HEK293T (cell line): Measurements from ENCODE around the gene NPHP4.

Experiments used
- CTCF ChIA-PET: fragments of 350-600 bp; formaldehyde crosslinking; extraction: SDS; loops from one replicate; lab custom pipeline; 2021; ENCODE audit warnings: antibody characterized with exemption, inconsistent platforms; lab: Yijun Ruan, JAX
- POLR2A ChIA-PET: fragments of 350-600 bp; formaldehyde crosslinking; extraction: SDS; loops from one replicate; lab custom pipeline; 2020; ENCODE audit warnings: antibody characterized with exemption, inconsistent platforms; lab: Yijun Ruan, JAX
- DNase-seq: peaks from one replicate; pipeline ENCODE4 v3.0.0; 2012; ENCODE audit warnings: mixed read lengths; ENCODE audit errors: extremely low spot score
- ARNT ChIP-seq: fragments of 450-650 bp; IDR thresholded peaks from 2 replicates; pipeline ENCODE4 v1.6.1; 2017; ENCODE audit warnings: mild to moderate bottlenecking
- BHLHE40 ChIP-seq: fragments of 450-650 bp; IDR thresholded peaks from 2 replicates; pipeline ENCODE4 v1.6.1; 2016; ENCODE audit warnings: mild to moderate bottlenecking, moderate library complexity, borderline replicate concordance
- CTBP1 ChIP-seq: fragments of 450-650 bp; IDR thresholded peaks from 2 replicates; pipeline ENCODE4 v1.6.1; 2016; ENCODE audit warnings: borderline replicate concordance
- ELF4 ChIP-seq: fragments of 450-650 bp; IDR thresholded peaks from 2 replicates; pipeline ENCODE4 v1.6.1; 2017; ENCODE audit warnings: antibody characterized with exemption
- FOXA1 ChIP-seq: fragments of 450-650 bp; IDR thresholded peaks from 2 replicates; pipeline ENCODE4 v1.6.1; 2016; ENCODE audit warnings: mild to moderate bottlenecking
- FOXK2 ChIP-seq: fragments of 450-650 bp; IDR thresholded peaks from 2 replicates; pipeline ENCODE4 v1.6.1; 2016; ENCODE audit warnings: mild to moderate bottlenecking
- FOXM1 ChIP-seq: fragments of 450-650 bp; IDR thresholded peaks from 2 replicates; pipeline ENCODE4 v1.6.1; 2017; ENCODE audit warnings: mild to moderate bottlenecking, borderline replicate concordance
- HDGF ChIP-seq: fragments of 450-650 bp; IDR thresholded peaks from 2 replicates; pipeline ENCODE4 v1.6.1; 2017; ENCODE audit warnings: antibody characterized with exemption, borderline replicate concordance
- L3MBTL2 ChIP-seq: fragments of 450-650 bp; conservative IDR thresholded peaks from 2 replicates; pipeline ENCODE4 v1.6.1; 2016; ENCODE audit warnings: mild to moderate bottlenecking
- LEF1 ChIP-seq: fragments of 450-650 bp; IDR thresholded peaks from 2 replicates; pipeline ENCODE4 v1.6.1; 2017; ENCODE audit warnings: mild to moderate bottlenecking, borderline replicate concordance
- NFRKB ChIP-seq: fragments of 450-650 bp; IDR thresholded peaks from 2 replicates; pipeline ENCODE4 v1.6.1; 2016; ENCODE audit warnings: mild to moderate bottlenecking, moderate library complexity
- SP1 ChIP-seq: fragments of 450-650 bp; IDR thresholded peaks from 2 replicates; pipeline ENCODE4 v1.6.1; 2017
- SUZ12 ChIP-seq: fragments of 450-650 bp; IDR thresholded peaks from 2 replicates; pipeline ENCODE4 v1.6.1; 2016; ENCODE audit warnings: mild to moderate bottlenecking
- TARDBP ChIP-seq: fragments of 450-650 bp; IDR thresholded peaks from 2 replicates; pipeline ENCODE4 v1.6.1; 2016
- ZNF384 ChIP-seq: fragments of 450-650 bp; IDR thresholded peaks from 2 replicates; pipeline ENCODE4 v1.6.1; 2016
- TF ChIP-seq, protein P1 (sequence below): fragments of 450-650 bp; IDR thresholded peaks from 2 replicates; pipeline ENCODE4 v1.6.1; 2016

The NPHP4 gene

DNA sequence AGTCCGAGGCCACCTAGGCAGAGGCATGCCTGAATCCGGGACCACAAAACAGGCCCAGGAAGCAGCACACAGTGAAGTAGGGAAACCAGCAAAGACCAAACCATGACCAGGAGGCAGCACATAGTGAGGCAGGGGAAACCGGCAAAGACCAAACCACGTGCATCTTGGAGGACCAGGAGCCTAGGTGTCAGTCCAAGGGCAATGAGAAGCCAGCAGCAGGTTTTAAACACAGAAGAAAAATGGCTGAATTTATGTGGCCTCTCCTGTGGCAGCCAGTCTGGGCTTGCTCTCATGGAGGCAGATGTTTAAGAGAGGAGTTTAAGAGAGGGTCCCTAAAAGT lies 42.5 kb downstream of the NPHP4 start:
- TF ChIP-seq SUZ12: no peak
- TF ChIP-seq ELF4: no peak
- TF ChIP-seq LEF1: no peak
- TF ChIP-seq ARNT: no peak
- no peak for TF ChIP-seq NFRKB
- TF ChIP-seq ZNF384: no peak
- no peak for TF ChIP-seq CTBP1
- no peak for TF ChIP-seq TARDBP
- TF ChIP-seq L3MBTL2: no peak
- no peak for TF ChIP-seq SP1
- CTCF ChIA-PET: interaction anchor here (0.6 kb wide), 1 partner anchor 975 kb away, joined by 3 read pairs; no protein-coding TSS in a partner anchor
- POLR2A ChIA-PET: no interaction called here
- DNase-seq: no peak

DNA sequence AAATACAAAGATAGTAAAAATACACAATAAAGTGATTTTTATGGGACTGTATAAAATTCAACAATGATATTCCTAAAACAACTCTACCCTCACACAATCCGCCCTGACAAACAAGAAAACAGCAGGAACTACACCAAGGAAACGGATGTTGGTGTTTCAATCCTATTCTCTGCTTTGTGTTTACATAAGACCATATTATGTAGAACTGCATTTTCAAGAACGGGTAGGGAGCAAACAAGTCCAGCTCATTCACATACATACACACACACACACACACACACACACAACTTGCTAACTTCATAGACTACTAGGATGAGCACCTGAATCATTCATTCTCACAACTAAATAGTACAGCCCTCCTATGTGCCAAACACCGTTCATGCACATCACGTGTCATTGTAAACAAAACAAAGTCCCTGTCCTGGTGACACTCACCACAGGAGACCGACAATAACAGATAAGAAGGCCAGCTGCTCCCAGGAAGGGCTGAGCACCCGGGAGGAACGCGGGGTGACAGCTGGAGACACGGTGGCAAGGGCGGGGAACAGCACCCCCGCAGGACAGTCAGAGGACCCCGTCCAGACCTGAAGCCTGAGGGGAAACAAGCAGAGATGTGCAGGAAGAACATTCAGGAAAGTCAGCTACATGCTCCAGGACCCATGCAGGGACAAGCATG lies 43.0 kb downstream of the NPHP4 start:
- no peak for TF ChIP-seq ZNF384
- TF ChIP-seq FOXA1: no peak
- no peak for TF ChIP-seq FOXK2
- no peak for TF ChIP-seq NFRKB
- no peak for TF ChIP-seq CTBP1
- TF ChIP-seq, protein P1, sequence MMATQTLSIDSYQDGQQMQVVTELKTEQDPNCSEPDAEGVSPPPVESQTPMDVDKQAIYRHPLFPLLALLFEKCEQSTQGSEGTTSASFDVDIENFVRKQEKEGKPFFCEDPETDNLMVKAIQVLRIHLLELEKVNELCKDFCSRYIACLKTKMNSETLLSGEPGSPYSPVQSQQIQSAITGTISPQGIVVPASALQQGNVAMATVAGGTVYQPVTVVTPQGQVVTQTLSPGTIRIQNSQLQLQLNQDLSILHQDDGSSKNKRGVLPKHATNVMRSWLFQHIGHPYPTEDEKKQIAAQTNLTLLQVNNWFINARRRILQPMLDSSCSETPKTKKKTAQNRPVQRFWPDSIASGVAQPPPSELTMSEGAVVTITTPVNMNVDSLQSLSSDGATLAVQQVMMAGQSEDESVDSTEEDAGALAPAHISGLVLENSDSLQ: no peak
- TF ChIP-seq L3MBTL2: no peak
- no peak for TF ChIP-seq SUZ12
- no peak for TF ChIP-seq BHLHE40
- no peak for TF ChIP-seq LEF1
- no peak for TF ChIP-seq SP1
- TF ChIP-seq ELF4: no peak
- no peak for TF ChIP-seq HDGF
- TF ChIP-seq ARNT: no peak
- no peak for TF ChIP-seq TARDBP
- TF ChIP-seq FOXM1: no peak
- peak; percentile 40 for DNase-seq
- ChIA-PET CTCF (interaction anchor here (0.6 kb wide), 1 partner anchor 975 kb away, joined by 3 read pairs; no protein-coding TSS in a partner anchor), POLR2A (no interaction called here)

DNA sequence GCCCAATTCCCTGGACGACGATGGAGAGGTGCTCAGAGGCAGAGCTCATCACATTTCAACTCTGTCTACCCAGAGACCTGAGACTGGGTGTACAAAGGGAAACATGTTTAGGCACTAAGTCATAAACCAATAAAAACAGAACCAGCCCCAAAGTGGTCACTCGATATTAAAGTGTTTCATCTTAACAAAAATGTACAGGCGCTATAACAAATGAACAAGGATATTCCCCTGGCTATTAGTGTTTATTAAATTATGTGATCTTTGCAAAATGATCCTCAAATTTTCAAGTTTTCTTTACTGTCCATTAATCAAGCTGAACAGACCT lies 43.6 kb downstream of the NPHP4 start:
- DNase-seq: no peak
- CTCF ChIA-PET: no interaction called here
- TF ChIP-seq, protein P1: no peak
- no peak for TF ChIP-seq HDGF
- TF ChIP-seq CTBP1: no peak
- TF ChIP-seq ELF4: no peak
- TF ChIP-seq TARDBP: no peak
- TF ChIP-seq ZNF384: no peak
- no peak for TF ChIP-seq L3MBTL2
- POLR2A ChIA-PET: no interaction called here

DNA sequence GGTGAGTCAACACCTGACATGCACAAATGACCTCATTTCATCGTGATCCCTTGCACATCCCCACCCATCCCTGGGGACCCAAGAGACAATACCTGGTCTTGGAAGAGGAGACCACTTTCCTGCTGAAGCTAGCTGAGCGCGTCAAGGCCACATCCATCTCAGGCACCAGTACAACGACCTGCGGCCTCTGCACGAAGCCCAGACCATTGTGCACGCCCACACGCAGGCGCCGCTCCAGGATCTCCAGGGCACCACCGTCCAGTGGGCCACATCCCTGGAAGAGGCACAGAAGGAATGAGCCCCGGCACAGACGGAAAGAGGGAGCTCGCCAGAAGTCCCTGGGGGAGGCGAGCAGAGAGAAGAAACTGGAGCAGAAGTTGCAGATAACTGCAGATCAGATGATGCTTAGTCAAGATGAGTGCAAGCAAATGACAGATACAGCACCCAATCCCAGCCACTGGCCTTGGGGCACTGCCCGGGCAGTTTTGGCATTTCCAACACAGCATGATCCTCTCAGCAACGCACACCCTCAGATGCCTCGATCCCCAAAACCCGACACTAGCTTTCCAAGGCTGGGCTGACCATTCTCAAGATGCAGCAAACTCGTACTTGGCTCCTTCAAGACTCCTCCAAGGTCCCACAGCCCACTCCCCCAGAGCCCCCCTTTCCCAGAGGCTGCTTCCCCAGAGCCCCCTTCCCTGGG lies 44.1 kb downstream of the NPHP4 start:
- no peak for TF ChIP-seq HDGF
- no peak for TF ChIP-seq FOXK2
- no peak for TF ChIP-seq ZNF384
- ChIA-PET POLR2A (no interaction called here), CTCF (interaction anchor here (1.4 kb wide), 1 partner anchor 30 kb away, joined by 3 read pairs; no protein-coding TSS in a partner anchor)
- no peak for DNase-seq

DNA sequence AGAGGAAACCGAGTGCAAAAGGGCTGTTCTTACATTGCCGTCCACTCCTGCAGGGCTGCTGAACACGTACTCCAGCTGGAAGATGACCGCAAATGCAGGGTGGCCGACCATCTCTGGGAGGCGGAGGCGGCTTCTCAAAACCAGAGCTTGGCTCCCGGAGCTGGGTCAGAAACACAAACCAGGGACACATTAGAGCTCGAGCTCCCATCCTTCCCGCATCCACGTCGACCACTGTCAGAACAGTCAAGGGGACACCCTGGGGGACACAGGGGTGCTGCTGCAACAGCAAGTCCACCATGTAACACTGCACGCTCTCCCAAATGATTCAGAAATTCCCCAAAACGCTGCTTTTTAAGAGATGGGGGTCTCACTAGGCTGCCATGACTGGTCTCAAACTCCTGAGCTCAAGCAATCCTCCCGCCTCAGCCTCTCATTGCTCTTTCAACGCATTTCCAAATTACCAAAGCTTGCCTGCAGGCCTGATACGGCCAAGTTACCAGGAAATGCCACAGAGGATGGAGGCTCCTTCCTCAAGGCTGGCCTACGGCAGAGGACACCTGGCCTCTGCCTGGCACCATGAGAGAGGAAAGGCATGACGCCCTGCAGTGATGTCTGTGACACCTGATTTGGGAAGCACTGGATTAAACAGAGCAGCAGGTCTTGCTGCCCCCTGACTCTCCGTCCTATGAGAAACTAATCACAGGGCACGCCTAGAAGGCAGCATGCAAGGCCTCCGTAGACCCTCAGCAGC lies 45.0 kb downstream of the NPHP4 start:
- no peak for TF ChIP-seq ARNT
- TF ChIP-seq FOXK2: no peak
- no peak for TF ChIP-seq LEF1
- no peak for TF ChIP-seq HDGF
- TF ChIP-seq ELF4: no peak
- TF ChIP-seq SUZ12: no peak
- no peak for TF ChIP-seq TARDBP
- TF ChIP-seq ZNF384: no peak
- TF ChIP-seq CTBP1: no peak
- no peak for TF ChIP-seq FOXA1
- no peak for TF ChIP-seq FOXM1
- TF ChIP-seq NFRKB: no peak
- no peak for TF ChIP-seq BHLHE40
- TF ChIP-seq L3MBTL2: no peak
- no peak for TF ChIP-seq SP1
- TF ChIP-seq, protein P1: no peak
- POLR2A ChIA-PET: no interaction called here
- CTCF ChIA-PET: interaction anchor here (1.4 kb wide), 1 partner anchor 31 kb away, joined by 3 read pairs; no protein-coding TSS in a partner anchor
- no peak for DNase-seq

DNA sequence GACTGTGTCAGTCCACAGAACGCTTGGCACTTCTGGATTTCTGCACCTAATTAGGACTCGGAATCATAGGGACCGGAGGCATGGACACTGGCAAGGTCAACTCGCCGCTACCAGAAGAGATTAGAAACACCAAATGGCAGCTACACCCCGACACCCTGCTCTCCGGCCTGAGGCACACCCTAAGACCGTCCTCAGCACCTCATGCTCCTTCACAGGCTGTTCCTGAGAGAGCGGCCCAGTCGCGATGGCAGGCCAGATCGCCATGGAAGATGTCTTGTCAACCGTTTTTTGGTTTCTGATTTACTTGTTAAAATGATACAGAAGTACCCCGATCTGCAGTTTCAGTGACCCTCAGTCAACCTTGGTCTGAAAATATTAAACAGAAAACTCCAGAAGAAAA lies 46.8 kb downstream of the NPHP4 start:
- TF ChIP-seq BHLHE40 (no peak), FOXK2 (no peak), ZNF384 (no peak), FOXM1 (no peak), FOXA1 (no peak), ELF4 (no peak), CTBP1 (no peak), SP1 (no peak), TARDBP (no peak), NFRKB (no peak), L3MBTL2 (no peak), ARNT (no peak), HDGF (no peak), LEF1 (no peak), SUZ12 (no peak)
- TF ChIP-seq, protein P1: no peak
- CTCF ChIA-PET: no interaction called here
- POLR2A ChIA-PET: no interaction called here
- DNase-seq: no peak
